ENCODE measurements around the gene C1orf159. TPM values are rescaled to one million over a fixed set of nuclear protein-coding genes. Genes with fewer than 3 reads are reported as not detected.

Gene C1orf159
- total and polyA plus RNA-seq, 10 of the 15 experiments (the other 5 are each of a cell fraction or from before 2014, with no cell fraction given): 0.11 to 23.4 (median 8.0) TPM

DNA sequence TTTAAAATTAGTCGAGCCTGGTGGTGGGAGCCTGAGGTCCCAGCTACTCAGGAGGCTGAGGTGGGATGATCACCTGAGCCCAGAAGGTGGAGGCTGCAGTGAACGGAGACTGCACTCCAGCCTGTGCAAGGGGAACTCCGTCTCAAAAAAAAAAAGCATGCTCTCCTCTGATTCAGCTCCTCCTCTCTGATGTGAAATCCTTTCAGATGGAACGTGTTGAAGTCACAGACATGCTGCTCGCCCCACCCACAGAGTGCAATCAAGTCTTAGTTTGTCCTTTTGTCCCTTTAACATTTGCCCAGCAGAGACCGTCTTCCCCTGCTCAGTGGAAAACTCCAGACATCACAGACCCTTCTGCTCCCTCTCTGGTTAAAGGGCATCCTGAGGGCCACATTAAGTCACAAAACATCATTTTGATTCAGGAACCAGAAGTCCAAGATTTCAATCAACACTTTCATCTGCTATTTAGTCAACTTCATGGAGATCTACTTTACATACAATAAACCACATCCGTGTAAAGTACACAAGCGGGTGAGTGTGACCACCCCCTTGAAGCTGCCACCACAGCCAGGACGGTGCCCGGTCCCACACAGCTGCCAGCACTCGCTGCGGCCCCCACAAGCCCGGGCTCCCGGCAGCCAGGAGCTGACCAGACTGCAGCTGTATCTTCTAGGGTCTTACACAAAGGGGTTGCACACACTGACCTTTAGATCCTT is 22.8 kb downstream of the C1orf159 start:
- ChIA-PET POLR2A (no interaction called here), CTCF (interaction anchor here (0.6 to 1.1 kb wide), 3 partner anchors 8 to 212 kb away, joined by 3 to 4 read pairs (median 3); no protein-coding TSS in a partner anchor), RAD21 (ENCODE audit: unreplicated experiment) (no interaction called here), SMC1A (ENCODE audit: uncharacterized antibody, unreplicated experiment) (no interaction called here)
- H3K27me3 ChIP-seq (replicated peaks in 1 of 2; ENCODE audit: control insufficient read depth in 2 of 2, insufficient read depth in 2 of 2, low read length in 1 of 2): no peaks in the 10 kb centered on the region
- no peaks in the 10 kb centered on the region for H3K36me3 ChIP-seq (ENCODE audit: control insufficient read depth in 2 of 2, insufficient read depth in 2 of 2, low read length in 1 of 2)
- no peak for TF ChIP-seq GATAD2B (conservative IDR thresholded peaks at IDR 0.05; ENCODE audit: low read depth)
- TF ChIP-seq SP1 (IDR thresholded peaks at IDR 0.05; ENCODE audit: low read depth, low read length): no peak
- TF ChIP-seq, protein P1, sequence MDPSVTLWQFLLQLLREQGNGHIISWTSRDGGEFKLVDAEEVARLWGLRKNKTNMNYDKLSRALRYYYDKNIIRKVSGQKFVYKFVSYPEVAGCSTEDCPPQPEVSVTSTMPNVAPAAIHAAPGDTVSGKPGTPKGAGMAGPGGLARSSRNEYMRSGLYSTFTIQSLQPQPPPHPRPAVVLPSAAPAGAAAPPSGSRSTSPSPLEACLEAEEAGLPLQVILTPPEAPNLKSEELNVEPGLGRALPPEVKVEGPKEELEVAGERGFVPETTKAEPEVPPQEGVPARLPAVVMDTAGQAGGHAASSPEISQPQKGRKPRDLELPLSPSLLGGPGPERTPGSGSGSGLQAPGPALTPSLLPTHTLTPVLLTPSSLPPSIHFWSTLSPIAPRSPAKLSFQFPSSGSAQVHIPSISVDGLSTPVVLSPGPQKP (IDR thresholded peaks at IDR 0.05; ENCODE audit: low read depth, low read length): no peak
- TF ChIP-seq TCF7 (IDR thresholded peaks at IDR 0.05; ENCODE audit: borderline replicate concordance): no peak
- TF ChIP-seq POLR2AphosphoS5 (IDR thresholded peaks at IDR 0.05; ENCODE audit: low read length): no peak
- H3K79me2 ChIP-seq (ENCODE audit: control insufficient read depth, insufficient read depth, low read length): no peaks in the 10 kb centered on the region
- H3K4me1 ChIP-seq (ENCODE audit: control insufficient read depth, insufficient read depth, low read length): peaks cover 7% of the 10 kb centered on the region; the same call in 1 of the 2 replicates
- in situ Hi-C loops (cut with MboI) (no loop called here), intact Hi-C loops (cut with micrococcal nuclease; ENCODE audit: unreplicated experiment) (no loop called here)
- H3K4me3 ChIP-seq: no peak overlapping the region
- ATAC-seq: peak; percentile 61
- WGBS (ENCODE audit: insufficient coverage, insufficient replicate concordance, low lambda C conversion rate, missing lambda C conversion rate): 14% methylated on average over 14 of the region's 14 CpGs
- no peaks in the 10 kb centered on the region for H4K20me1 ChIP-seq (ENCODE audit: control insufficient read depth, insufficient read depth)
- no peak for FAIRE-seq
- H3K27ac ChIP-seq (ENCODE audit: control insufficient read depth, insufficient read depth): no peak overlapping the region
- no peak for DNase-seq (ENCODE audit: low read depth, low spot score)
- H3K9me3 ChIP-seq (replicated peaks; ENCODE audit: control insufficient read depth, insufficient read depth, low read length): no peaks in the 10 kb centered on the region
- no TSS peak for BruUV-seq (replicated peaks)
- no peak overlapping the region; the same call in 1 of the 2 replicates for H2AFZ ChIP-seq (ENCODE audit: control insufficient read depth, low read depth, low read length)
- H3K4me2 ChIP-seq (ENCODE audit: control insufficient read depth, insufficient read depth): no peak overlapping the region
- no peak overlapping the region for H3K9ac ChIP-seq (ENCODE audit: control insufficient read depth, insufficient read depth, low read length)

All from GM12878 (cell line).